Stomach (tissue), 9 donors: ENCODE data around the gene PACS2. TPM values are rescaled to one million over a fixed set of nuclear protein-coding genes. Genes with fewer than 3 reads are reported as not detected.

Source experiments
- DNase-seq, 2 donors: peaks; one replicate each; pipeline versions ENCODE4 v3.0.0 to v3.0.0-alpha.2; 2013 to 2019
- H3K27ac ChIP-seq, 5 donors: fragments of 200-600 bp in 4 of 5; sonication (generic) in 4 of 5; one replicate each; pipeline ENCODE4 v1.5.1; 2013 to 2019; ENCODE audit warnings: mild to moderate bottlenecking in 1 of 5, moderate library complexity in 1 of 5
- H3K27me3 ChIP-seq, 3 donors: fragments of 200-600 bp; sonication (generic); one replicate each; pipeline ENCODE4 v1.5.1; 2017 to 2019; ENCODE audit warnings: mixed run types in 1 of 3
- H3K36me3 ChIP-seq, 4 donors: fragments of 200-600 bp; sonication (generic); 1 replicate in 3 of 4; 2 replicates in 1 of 4; pipeline ENCODE4 v1.5.1; 2016 to 2019
- H3K4me1 ChIP-seq, 4 donors: fragments of 200-600 bp; sonication (generic); one replicate each; pipeline ENCODE4 v1.5.1; 2016 to 2019
- H3K4me3 ChIP-seq, 4 donors: fragments of 200-600 bp; sonication (generic) in 3 of 4; one replicate each; pipeline ENCODE4 v1.5.1; 2016 to 2019; ENCODE audit warnings: mild to moderate bottlenecking in 1 of 4
- H3K9me3 ChIP-seq, 4 donors: fragments of 200-600 bp; sonication (generic); one replicate each; pipeline ENCODE4 v1.5.1; 2016 to 2019
- CTCF ChIP-seq, 7 experiments: fragments of 450-650 bp in 4 of 7; fragments of 200-600 bp in 3 of 7; sonication (generic) in 3 of 7; IDR thresholded peaks; one replicate each; pipeline ENCODE4 v1.5.1; 2016 to 2019; ENCODE audit warnings: antibody characterized with exemption in 7 of 7, control low read depth in 2 of 7, mild to moderate bottlenecking in 1 of 7
- EP300 ChIP-seq: sonication (generic); formaldehyde crosslinking; IDR thresholded peaks from one replicate; pipeline ENCODE4 v1.6.1; 2017; ENCODE audit warnings: antibody characterized with exemption
- POLR2A ChIP-seq, 4 donors: fragments of 450-650 bp; IDR thresholded peaks; one replicate each; pipeline ENCODE4 v1.6.1; 2016; ENCODE audit warnings: antibody characterized with exemption in 4 of 4, control low read depth in 2 of 4, mild to moderate bottlenecking in 1 of 4, moderate library complexity in 1 of 4
- POLR2AphosphoS5 ChIP-seq, 3 donors: sonication (generic); formaldehyde crosslinking; IDR thresholded peaks; one replicate each; pipeline ENCODE4 v1.6.1; 2016; ENCODE audit warnings: antibody characterized with exemption in 3 of 3
- WGBS, 5 donors: extraction: QIAGEN DNeasy Blood & Tissue Kit in 3 of 5; methylation state at CpG; one replicate each; pipeline versions ENCODE4 v1.1.5 to v1.1.7; 2013 to 2018; 5-methylcytosine and 5-hydroxymethylcytosine counted together
- intact Hi-C: fragments of 100-400 bp; cut with DNase I; formaldehyde crosslinking; loops from one replicate; pipeline ENCODE4 v1.15.1; 2023; ENCODE audit warnings: low total_unique reads
- polyA plus RNA-seq, 3 donors: library from polyadenylated mRNA; stranded (reverse); fragments of 200-250 nt; gene quantifications; one replicate each; pipeline ENCODE4 v1.2.3, GENCODE V29; 2013
- total RNA-seq, 5 donors: library from RNA; depleted of rRNA; stranded (reverse); fragments of >200 nt; gene quantifications; one replicate each; pipeline versions ENCODE4 v1.1.0 to v1.2.3, GENCODE V29; 2014 to 2016
- donor health status: healthy with polysubstance abuse.
- donor health status: Bipolar disorder and iron deficiency.
- donor health status: healthy.

The PACS2 gene
- total and polyA plus RNA-seq, 8 donors, result 23.4 to 209 (median 48.8) TPM

GRCh38 chr14:105437723-105438500 is 123.4 kb downstream of the PACS2 start:
- H3K4me1 ChIP-seq, result peaks cover 0 to 19% (median 0%) of the 10 kb centered on the region in 4 donors
- no peak overlapping the region for H3K4me3 ChIP-seq
- 92 to 95% (median 94%) methylated on average over 9 to 18 of the region's 18 CpGs for WGBS, 5 donors
- DNase-seq, result no peak
- H3K27ac ChIP-seq, result no peak overlapping the region
- no peaks in the 10 kb centered on the region for H3K9me3 ChIP-seq
- intact Hi-C loops, result no loop called here
- TF ChIP-seq CTCF (IDR thresholded peaks at IDR 0.05) (no peak), POLR2A (IDR thresholded peaks at IDR 0.05) (no peak), POLR2AphosphoS5 (IDR thresholded peaks at IDR 0.05) (no peak), EP300 (no peak)
- H3K36me3 ChIP-seq, result peaks cover 0 to 42% (median 33%) of the 10 kb centered on the region in 4 donors
- H3K27me3 ChIP-seq, result no peaks in the 10 kb centered on the region

- Histone ChIP-seq H3K27me3 (no peaks in the 10 kb centered on the region), H3K4me3 (no peak overlapping the region), H3K27ac (no peak overlapping the region), H3K36me3 (peaks cover 0 to 48% (median 37%) of the 10 kb centered on the region in 4 donors), H3K9me3 (no peaks in the 10 kb centered on the region), H3K4me1 (peaks cover 0 to 19% (median 0%) of the 10 kb centered on the region in 4 donors)
- TF ChIP-seq CTCF (IDR thresholded peaks at IDR 0.05), result no peak
- TF ChIP-seq POLR2AphosphoS5 (IDR thresholded peaks at IDR 0.05), result no peak
- TF ChIP-seq POLR2A (IDR thresholded peaks at IDR 0.05), result no peak
- TF ChIP-seq EP300, result no peak
- no peak for DNase-seq
- intact Hi-C loops, result no loop called here
- 93 to 98% (median 93%) methylated on average over 9 to 11 of the region's 11 CpGs for WGBS, 5 donors
These were observed 124.6 kb downstream of the PACS2 start for GRCh38 chr14:105439179-105439578.

- TF ChIP-seq POLR2A (IDR thresholded peaks at IDR 0.05), result no peak
- no peak for TF ChIP-seq EP300
- TF ChIP-seq CTCF (IDR thresholded peaks at IDR 0.05), result no peak
- TF ChIP-seq POLR2AphosphoS5 (IDR thresholded peaks at IDR 0.05), result no peak
- intact Hi-C loops, result no loop called here
- no peak for DNase-seq
- no peak overlapping the region for H3K4me3 ChIP-seq
- H3K27me3 ChIP-seq, result no peaks in the 10 kb centered on the region
- no peak overlapping the region for H3K27ac ChIP-seq
- no peaks in the 10 kb centered on the region for H3K9me3 ChIP-seq
- WGBS, 5 donors, result 87 to 92% (median 90%) methylated on average over 23 to 33 of the region's 33 CpGs
- peaks cover 0 to 49% (median 37%) of the 10 kb centered on the region in 4 donors for H3K36me3 ChIP-seq
- H3K4me1 ChIP-seq, result peaks cover 0 to 19% (median 0%) of the 10 kb centered on the region in 4 donors
These were observed 125.4 kb downstream of the PACS2 start for GRCh38 chr14:105439710-105440553.

GRCh38 chr14:105440554-105440900 is 126.0 kb downstream of the PACS2 start:
- no peaks in the 10 kb centered on the region for H3K9me3 ChIP-seq
- 93 to 98% (median 95%) methylated on average over 7 to 15 of the region's 15 CpGs; no CpG with 5 or more reads in 1 of the 5 donors for WGBS, 5 donors
- no peak overlapping the region for H3K27ac ChIP-seq
- no peak for DNase-seq
- H3K27me3 ChIP-seq, result no peaks in the 10 kb centered on the region
- peaks cover 0 to 55% (median 38%) of the 10 kb centered on the region in 4 donors for H3K36me3 ChIP-seq
- TF ChIP-seq POLR2A (IDR thresholded peaks at IDR 0.05) (no peak), EP300 (no peak)
- peaks cover 0 to 19% (median 0%) of the 10 kb centered on the region in 4 donors for H3K4me1 ChIP-seq
- intact Hi-C loops, result no loop called here
- H3K4me3 ChIP-seq, result no peak overlapping the region
